Osteocyte (in vitro differentiated cells): ENCODE results near the gene SYT11. TPM values are rescaled to one million over a fixed set of nuclear protein-coding genes. Genes with fewer than 3 reads are reported as not detected.

Experiments
- total RNA-seq: library from RNA; stranded (reverse); gene quantifications from 2 replicates; pipeline ENCODE4 v1.2.1, GENCODE V29; 2021

SYT11 gene
- total RNA-seq, 1 donor from 2014 or later = 5.3 TPM

Other genes with a start within 250 kb of the SYT11 start
- 47.8 and 50.8 TPM in 2 replicates for gene MSTO1, start 249.3 kb upstream of the SYT11 start, total RNA-seq
- gene YY1AP1, start 170.8 kb upstream of the SYT11 start, total RNA-seq = 50.1 and 53.3 TPM in 2 replicates
- 78.0 and 85.2 TPM in 2 replicates for gene DAP3, start 170.5 kb upstream of the SYT11 start, total RNA-seq
- gene GON4L, start 2.4 kb upstream of the SYT11 start, total RNA-seq = 56.3 and 57.0 TPM in 2 replicates
- 43.1 and 45.6 TPM in 2 replicates for gene RIT1, start 51.8 kb downstream of the SYT11 start, total RNA-seq
- gene KHDC4, start 74.8 kb downstream of the SYT11 start, total RNA-seq = 48.8 and 53.7 TPM in 2 replicates
- gene RXFP4, start 82.1 kb downstream of the SYT11 start, total RNA-seq = not detected in 2 replicates
- gene ARHGEF2, start 119.0 kb downstream of the SYT11 start, total RNA-seq = 199 and 201 TPM in 2 replicates
- gene SSR2, start 161.4 kb downstream of the SYT11 start, total RNA-seq = 283 and 284 TPM in 2 replicates
- gene UBQLN4, start 194.2 kb downstream of the SYT11 start, total RNA-seq = 36.4 and 36.9 TPM in 2 replicates
- gene LAMTOR2, start 195.2 kb downstream of the SYT11 start, total RNA-seq = 56.2 and 59.9 TPM in 2 replicates
- not detected in 2 replicates for gene RAB25, start 201.6 kb downstream of the SYT11 start, total RNA-seq
- 19.8 and 20.7 TPM in 2 replicates for gene MEX3A, start 222.9 kb downstream of the SYT11 start, total RNA-seq